NCI-H524 (cell line): ENCODE results near the gene INHBC.

Source experiments
- DNase-seq, 2 experiments: peaks; one replicate each; lab custom pipeline; 2025; lab: John Stamatoyannopoulos, UW

Gene INHBC

DNA sequence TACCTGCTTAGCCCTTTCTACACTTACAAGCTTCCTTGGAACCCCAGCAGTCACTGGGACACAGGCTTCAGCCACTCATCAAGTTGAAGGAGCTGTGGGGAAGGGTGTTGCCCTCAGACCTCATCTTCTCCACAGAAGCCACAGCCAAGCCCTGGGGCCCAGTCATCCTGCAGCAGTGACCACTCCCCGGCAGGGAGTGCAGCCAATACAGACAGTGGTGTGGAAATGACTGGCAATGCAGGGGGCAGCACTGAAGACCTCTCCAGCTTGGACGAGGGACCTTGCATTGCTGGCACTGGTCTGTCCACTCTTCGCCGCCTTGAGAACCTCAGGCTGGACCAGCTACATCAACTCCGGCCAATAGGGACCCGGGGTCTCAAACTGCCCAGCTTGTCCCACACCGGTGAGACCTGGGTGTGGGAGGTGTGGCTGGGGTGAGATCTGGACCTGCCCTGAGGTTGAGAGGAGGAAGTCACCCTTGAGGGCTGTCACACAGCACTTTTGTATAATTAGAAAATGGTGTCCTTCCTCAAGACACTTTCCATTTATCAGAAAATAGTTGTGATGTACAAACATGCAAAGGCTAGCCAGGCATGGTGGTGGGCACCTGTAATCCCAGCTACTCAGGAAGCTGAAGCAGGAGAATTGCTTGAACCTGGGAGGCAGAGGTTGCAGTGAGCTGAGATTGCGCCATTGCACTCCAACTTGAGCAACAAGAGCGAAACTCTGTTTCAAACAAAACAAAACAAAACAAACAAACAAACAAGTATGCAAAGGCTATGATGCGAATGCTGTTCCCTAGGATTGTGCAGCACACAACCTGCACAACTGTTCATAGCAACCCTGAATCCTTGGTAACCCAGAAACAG, 34.9 kb downstream of the INHBC start:
- no peak for DNase-seq

DNA sequence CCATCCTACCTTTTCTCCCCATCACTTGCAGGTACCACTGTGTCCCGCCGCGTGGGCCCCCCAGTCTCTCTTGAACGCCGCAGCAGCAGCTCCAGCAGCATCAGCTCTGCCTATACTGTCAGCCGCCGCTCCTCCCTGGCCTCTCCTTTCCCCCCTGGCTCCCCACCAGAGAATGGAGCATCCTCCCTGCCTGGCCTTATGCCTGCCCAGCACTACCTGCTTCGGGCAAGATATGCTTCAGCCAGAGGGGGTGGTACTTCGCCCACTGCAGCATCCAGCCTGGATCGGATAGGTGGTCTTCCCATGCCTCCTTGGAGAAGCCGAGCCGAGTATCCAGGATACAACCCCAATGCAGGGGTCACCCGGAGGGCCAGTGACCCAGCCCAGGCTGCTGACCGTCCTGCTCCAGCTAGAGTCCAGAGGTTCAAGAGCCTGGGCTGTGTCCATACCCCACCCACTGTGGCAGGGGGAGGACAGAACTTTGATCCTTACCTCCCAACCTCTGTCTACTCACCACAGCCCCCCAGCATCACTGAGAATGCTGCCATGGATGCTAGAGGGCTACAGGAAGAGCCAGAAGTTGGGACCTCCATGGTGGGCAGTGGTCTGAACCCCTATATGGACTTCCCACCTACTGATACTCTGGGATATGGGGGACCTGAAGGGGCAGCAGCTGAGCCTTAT, 35.8 kb downstream of the INHBC start:
- no peak for DNase-seq

DNA sequence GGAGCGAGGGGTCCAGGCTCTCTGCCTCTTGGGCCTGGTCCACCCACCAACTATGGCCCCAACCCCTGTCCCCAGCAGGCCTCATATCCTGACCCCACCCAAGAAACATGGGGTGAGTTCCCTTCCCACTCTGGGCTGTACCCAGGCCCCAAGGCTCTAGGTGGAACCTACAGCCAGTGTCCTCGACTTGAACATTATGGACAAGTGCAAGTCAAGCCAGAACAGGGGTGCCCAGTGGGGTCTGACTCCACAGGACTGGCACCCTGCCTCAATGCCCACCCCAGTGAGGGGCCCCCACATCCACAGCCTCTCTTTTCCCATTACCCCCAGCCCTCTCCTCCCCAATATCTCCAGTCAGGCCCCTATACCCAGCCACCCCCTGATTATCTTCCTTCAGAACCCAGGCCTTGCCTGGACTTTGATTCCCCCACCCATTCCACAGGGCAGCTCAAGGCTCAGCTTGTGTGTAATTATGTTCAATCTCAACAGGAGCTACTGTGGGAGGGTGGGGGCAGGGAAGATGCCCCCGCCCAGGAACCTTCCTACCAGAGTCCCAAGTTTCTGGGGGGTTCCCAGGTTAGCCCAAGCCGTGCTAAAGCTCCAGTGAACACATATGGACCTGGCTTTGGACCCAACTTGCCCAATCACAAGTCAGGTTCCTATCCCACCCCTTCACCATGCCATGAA, 36.5 kb downstream of the INHBC start:
- DNase-seq: no peak

DNA sequence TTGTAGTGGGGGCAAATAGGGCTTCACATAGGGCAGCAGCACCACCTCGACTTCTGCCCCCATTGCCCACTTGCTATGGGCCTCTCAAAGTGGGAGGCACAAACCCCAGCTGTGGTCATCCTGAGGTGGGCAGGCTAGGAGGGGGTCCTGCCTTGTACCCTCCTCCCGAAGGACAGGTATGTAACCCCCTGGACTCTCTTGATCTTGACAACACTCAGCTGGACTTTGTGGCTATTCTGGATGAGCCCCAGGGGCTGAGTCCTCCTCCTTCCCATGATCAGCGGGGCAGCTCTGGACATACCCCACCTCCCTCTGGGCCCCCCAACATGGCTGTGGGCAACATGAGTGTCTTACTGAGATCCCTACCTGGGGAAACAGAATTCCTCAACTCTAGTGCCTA, 37.1 kb downstream of the INHBC start:
- no peak for DNase-seq

DNA sequence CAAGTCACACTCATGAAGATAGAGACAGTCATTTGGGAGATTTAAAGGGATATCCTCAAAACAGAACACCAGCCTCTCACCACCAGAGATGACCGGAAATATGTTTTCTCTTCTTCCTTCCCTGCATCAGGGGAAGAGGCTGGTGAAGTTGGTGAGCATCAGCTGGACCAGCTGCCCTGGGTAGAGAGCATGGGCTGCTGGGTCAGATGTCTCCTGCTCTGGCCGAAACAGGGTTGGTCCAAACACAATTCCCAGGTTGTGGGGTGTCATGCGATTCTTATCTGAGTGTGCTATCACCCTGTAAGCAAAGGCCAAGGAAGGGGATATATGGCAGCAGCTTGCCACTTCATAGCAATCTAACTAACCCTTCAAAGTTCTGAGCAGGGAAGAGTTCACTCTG, 37.8 kb downstream of the INHBC start:
- no peak for DNase-seq

DNA sequence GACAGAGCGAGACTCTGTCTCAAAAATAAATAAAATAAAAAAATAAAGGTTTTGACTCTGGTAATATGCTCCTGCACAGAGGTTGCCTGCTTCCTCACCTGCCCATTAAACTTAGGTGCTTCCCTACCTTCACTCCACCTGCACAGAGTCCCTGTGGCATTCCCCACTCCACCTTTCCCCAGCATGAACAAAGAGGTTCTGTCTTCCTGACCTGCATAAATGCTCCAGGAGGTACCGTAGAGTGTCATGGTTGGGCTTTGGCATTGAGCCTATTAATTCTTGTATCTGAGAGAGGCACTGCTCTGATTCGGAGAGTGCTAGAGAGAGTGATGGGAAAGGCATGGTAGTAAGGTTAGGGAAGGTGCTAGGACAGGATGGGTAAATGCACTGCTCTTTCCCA, 38.8 kb downstream of the INHBC start:
- DNase-seq: no peak

DNA sequence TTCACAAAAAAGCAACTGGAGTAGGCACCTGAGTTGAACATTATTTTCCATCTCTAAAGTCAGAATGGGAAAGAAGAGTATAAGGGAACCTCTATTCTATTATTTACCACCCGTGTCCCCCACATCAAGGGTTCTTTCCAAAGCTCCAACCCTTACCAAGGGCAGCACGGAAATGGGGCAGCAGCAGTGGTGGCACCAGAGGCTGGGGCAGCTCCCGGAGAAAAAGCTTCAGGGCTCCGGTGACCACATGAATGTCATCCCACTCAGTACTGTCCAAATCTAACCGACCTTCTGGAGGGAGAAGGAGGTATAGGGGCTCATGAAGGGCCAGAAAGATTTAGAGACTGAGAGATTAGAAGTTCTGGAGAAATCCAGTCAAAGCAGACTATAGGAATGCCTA, 39.3 kb downstream of the INHBC start:
- DNase-seq: no peak

DNA sequence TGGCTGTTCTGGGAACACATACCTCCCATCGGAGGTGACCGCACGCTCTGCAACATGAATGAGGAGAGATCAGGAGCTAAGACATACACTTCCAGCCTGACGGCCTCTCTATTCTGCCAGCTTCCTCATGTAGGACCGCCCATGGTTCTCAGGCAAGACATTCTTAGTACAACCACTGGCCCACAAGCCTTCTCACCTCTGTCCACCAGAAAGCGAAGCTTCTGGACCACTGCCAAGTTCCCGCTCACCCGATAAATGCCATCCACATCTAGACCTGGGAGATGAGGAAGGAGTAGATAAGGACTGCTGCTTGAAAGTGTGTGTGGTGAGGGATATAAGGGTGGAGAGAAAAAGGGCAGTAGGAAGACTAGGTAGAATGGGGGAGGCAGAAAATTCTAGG, 39.8 kb downstream of the INHBC start:
- no peak for DNase-seq

DNA sequence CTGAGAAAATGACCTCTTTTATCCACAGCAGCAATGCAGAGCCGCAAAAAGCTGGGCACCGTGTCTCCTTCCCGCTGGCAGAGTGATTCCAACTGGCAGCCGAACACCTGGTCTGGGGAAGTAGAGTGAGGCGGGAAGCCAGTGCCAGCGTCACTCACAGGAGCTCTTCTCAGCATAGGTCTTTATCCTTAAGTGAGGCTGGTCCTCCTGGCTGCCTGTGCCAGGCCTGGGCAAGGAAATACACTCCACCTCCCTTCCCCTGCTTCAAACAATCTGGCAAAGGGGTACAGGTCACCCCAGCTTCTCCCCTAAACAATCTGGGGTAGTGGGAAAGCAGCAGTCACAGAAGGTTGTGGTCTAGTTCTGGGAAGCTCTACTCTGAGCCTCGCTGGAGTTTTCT, 40.3 kb downstream of the INHBC start:
- no peak for DNase-seq

DNA sequence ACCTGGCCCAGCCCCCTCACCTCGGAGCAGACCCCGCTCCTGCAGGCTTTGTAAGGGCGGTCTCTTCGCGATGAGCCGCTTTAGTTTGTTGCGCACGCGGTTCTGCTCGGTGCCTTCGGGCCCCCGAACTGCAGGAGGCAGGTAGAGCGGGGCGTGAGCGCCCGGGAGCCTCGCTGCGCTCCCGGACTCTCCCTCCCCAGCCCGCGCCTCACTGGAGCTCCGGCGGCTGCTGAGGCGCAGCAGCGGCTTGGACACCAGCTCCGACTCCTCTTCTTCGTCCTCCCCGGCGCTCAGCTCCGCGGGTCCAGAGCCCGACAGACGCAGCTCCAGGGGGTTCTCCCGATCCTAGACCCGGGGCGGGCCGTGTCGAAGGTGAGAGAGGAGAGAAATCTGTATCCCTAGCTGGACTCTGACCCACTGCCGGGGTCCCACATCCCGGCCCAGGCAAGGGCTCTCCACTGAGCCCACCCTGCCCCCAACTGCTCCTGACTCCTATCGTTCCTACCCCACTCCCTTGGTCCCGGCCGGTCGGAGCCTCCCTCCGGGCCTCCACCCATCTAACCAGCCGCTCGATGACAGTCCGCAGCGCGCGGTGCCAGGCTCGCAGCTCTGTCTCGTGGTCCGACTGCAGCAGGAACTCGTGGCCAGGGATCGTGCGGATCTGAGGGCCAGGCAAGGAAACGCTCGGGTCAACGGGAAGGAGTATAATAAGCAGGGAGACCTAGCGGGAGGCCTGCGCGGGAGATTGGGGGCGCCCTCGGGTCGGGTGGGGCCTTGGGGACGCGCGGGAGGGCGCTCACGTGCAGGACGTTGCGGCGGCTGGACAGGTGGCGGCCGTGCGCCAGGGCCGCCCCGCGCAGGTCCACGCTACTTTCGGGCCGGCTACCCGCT, 40.9 kb downstream of the INHBC start:
- no peak for DNase-seq

DNA sequence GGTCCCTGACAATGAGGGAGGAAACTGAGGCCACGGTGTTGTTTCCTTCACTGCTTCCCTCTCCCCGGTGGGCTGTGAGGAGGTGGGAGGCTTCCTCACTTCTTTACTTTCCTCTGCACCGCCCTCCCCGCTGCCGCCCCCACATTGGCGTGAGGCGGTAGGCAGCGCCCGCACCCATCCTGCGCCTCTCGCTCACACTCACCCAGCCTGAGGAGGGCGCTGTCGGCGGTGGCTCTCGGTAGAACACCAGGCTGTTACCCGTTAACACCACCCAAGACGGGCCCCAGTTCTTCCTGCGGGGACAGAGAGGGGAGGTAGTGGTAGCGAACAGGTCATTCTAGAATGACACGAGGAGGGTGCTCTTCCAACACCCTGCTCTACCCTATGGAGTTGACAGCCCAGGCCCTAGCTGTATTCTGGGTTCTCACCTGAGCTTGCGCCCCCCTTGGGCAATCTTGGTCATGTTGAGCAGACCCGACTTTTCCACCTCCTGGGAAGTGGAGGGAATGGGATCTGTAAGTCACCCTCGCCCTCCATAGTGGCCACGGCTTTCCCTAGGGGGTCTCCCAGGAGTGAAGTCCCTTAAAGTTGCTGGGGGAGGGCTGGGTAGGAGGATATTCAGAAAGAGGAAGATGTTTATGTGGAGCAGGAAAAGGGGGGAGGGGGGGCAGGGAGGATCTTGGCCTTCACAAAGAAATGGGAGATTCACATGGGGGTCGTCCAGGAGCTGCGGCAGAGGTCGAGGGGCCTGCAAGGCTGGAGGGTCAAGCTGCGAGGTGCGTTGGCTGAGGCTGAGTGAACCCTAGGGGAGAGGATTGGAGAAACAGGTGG, 41.8 kb downstream of the INHBC start:
- no peak for DNase-seq

DNA sequence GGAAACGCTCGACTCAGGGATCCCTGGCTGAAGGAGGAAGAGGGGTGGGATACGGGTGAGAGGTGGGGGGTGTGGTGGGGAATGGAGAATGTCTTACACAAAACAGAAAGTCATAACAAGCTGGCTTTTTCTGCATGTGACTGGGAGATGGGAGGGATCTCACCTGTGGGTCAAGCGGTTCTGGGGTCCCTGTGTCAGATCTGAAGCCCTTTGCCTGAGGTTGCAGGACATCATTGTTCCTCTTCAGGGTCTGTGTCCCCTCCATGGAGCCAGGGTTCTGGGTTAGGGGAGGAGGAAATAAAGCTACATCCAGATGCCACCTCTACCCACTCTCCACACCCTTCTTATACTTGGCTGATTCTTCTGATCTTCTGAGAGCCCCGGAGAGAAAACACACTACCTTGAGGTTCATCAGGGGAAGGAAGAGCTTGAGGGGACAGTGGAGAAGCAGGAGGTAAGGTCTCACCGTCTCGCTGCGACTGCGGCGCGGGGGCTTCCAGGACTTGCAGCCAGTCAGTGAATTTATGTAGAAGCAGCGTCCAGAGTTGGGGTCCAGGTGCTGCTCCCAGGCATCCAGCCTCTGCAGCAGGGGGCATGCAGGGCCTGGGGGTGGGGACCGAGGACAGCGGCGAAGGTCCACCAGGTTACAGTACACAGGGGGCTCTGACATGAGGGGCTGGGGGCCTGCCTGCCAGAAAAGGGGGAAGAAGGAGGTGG, 42.6 kb downstream of the INHBC start:
- DNase-seq: no peak

DNA sequence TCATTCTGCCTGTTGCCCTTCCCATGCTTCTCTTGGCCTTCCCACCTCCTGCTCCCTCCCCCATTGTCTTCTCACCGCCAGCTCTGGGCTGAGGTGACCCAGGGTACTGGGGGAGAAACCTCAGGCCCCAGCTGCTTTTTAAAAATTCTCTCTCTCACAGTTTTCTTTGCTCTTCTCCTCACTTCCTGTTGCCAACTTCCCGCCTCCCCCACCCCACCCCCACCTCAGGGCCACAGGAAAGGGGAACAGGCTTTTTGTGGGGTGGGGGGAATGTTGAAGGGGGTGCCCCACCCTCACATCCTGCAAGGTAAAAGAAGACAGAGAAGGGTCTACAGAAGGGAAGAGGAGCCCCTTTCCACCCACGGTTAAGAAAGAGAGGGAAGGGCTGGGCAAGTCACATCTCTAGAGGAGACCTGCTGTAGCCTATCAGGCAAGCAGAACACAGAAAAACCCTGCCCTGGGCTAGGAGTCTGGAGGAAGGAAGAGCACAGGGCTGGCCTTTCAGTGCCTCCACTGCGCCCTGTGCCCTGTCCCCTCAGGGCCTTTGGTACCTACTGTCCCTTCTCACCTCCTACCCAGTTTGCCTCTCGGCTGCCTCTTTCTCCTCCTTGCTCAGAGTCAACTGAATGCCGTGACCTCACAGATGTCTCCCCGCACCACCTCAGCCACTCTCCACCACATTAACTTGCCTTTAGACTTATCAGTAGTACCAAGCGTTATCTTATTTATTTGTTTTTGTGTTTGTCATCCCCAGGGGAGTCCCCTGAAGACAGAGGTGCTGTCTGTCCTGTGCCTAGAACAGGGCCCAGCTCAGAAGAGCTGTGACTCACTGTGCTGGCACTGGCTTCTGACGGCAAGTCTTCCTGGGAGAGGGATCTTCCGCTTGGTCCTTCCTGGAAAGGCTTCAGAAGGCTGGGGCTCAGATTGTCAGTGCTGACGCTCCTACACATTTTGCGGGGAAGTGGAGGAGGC, 43.4 kb downstream of the INHBC start:
- no peak for DNase-seq

DNA sequence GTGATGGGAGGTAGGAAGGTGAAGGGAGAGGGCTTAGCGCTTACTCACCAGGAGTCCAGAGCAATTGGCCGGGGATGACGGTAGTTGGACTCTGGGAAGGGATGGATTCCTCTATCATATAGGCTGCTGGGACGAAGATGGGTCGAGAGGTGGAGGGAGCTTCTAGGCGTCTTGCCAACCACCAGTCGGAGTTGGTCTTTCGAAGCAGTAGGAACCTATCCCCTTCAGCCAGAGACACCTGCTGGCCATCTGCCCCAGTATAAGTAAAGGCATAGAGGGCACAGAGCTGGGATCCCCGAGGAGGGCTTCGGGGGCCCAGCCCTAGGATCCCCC, 44.4 kb downstream of the INHBC start:
- peak in 1 of 2 experiments; percentile 28 for DNase-seq

DNA sequence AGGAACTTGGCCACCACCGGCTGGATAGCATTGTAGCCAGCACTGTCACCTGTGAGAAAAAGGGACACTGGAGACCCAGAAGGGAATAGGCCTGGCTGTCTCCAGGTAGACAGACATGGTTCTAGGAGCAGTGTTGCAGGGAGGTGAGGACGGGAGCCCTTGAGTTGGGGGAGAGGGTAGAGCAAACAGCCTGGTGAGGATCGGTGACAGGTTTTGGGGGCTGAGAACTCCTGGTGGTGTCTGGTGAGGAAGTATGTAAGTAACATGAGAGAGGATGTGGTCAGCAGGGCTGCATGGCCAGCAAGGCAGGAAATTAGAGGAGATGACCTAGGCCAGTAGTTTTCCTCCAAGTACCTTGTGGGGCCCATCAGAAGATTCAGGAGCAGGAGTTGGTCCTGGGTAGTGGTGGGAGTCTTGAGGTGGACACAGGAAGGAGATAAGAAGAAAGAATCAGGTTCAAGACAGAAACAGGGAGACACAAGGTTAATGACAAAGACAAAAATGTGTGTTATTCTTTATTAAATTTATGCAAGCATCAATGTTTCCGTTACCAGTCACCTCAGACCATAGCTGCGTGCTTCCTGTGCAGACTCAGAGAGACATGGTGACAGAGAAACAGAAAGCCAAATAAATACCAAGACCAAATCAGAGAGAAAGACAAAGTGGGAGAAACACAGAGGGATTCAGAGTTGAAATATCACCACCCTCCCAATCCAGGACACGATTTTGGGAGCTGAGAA, 45.0 kb downstream of the INHBC start, which contains the start of gene ARHGAP9:
Gene ARHGAP9, minus strand, starts transcription at position 491 of the 740 bp plus-strand sequence. Its CDS starts 460 bp downstream, at position 31.
- DNase-seq: no peak

DNA sequence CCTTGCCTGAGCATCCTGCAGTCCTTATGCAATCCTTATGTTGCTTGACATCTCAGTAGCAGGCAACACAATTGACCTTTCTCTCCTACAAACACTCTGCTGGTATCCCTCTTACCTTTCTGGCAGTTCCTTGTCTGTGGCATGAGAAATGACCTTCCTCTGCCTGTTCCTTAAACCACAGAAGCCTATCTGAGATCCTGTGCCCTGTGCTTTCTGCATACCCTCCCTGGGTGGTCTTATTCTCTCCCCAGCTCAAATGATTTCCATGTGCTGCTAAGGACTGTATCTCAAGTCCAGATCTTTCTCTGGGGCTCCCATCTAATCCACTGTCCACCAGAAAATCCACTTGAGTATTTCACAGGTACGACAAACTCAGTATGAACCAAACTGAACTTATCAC, 47.1 kb downstream of the INHBC start:
- no peak for DNase-seq

DNA sequence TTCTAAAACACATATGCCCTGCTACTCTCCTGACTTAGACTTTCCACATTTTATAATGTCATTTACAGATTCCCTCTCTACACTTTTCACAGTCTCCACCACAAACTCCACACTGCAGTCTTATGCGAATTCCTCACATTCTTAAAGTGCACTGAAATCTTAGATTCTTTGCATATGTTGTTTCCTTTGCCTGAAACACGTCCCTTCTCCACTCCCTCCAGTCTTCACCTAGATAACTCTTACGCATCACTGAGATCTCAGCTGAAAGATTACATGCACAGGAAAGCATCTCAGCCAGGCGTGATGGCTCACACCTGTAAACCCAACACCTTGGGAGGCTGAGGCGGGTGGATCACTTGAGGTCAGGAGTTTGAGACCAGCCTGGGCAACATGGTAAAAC, 48.9 kb downstream of the INHBC start:
- no peak for DNase-seq

DNA sequence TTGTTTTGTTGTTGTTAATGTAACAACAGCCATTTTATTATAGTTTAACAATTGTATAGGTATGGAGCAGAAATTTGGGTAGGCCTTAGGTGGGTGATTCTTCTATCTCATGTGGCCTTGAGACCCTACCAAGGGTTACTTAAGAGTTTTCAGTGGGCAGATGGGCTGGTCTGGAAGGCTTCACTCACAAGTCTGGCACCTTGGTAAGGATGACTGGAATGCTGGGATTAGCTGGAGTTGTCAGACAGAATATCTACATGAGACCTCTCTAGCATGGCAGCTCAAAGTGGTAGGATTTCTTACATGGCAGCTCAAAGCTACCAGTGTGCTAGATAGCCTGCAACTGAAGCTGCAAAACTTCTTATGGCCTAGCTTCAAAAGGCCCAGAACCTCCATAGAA, 51.1 kb downstream of the INHBC start:
- DNase-seq: peak in 1 of 2 experiments; percentile 11
